GM18907 (cell line): ENCODE measurements around the gene PGAP3.

Experiments
- ATAC-seq: cut with Tn5 transposase; IDR thresholded peaks from one replicate; pipeline ENCODE4 v1.9.1; 2021; ENCODE audit warnings: mild to moderate bottlenecking, moderate library complexity; ENCODE audit not compliant: unreplicated experiment

The PGAP3 gene

DNA sequence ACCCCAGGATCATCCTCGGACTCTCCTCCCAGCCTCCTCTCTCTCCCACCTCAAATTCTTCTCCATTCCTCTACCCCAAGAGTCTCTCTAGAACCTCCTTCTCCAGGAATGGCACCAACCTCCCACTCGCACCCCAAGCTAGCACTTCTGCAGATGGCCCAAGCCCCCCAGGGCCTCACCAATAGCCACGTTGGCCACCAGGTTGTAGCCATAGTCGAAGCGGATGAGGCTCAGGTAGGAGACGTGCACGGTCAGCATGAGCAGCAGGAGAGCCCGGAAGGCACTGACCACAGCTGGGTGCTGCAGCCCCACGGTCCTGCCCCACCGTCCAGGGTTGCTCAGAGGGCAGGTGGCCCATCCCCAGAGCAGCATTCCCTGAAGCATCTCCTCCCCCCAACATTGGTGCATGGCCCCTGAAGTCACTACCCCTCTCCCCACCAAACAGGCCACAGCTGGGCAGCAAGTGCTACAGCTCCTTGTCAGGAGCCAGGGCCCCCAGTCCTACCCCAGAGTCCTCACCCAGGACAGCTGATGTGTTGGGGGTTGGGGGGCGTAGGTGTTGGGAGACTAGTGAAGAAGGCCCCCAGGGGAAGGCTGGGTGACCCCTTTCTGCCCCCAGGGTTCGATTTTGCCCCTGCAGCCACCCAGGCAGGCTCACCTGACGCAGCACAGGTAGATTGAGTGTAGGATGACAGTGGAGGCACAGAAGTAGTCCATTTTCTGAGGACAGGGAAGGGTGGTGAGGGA is 14.3 kb downstream of the PGAP3 start:
- ATAC-seq, result no peak

DNA sequence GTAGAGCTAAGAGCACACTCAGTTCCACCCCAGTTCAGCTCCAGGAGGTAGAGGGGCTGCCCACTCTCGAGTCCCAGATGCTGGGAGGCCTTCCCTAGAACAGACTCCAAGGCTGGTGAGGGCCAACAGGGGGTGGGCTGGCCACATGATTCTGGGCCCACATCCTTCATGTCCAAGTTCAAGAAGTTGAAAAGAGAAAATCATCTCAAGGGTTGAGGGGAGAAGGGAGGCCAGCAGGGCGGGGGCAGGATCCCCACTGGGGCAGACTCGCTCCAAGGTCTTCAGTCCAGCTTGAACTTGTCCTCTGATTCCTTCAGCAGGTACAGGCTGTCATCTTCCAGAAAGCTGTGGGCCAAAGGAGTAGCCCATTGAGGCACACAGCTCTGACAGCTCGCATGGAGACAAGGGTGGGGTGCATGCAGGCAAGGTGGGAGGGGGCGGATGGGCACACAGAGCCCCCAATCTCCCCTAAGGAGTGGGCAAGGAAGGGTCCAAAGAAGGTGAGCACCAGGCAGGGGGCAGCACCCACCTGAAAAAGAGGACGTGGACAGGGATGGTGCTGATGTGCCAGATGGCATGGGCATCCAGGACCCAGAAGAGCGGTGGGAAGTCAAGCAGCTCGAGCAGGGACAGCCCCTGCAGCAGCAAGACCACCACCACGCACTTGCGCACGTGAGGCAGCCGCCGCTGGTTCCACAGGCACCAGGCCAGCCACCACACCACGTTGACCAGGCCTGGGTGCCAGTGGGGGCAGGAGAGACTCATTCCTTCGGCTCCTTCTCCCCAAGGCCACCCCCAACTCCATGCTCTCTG is 15.1 kb downstream of the PGAP3 start:
- no peak for ATAC-seq

DNA sequence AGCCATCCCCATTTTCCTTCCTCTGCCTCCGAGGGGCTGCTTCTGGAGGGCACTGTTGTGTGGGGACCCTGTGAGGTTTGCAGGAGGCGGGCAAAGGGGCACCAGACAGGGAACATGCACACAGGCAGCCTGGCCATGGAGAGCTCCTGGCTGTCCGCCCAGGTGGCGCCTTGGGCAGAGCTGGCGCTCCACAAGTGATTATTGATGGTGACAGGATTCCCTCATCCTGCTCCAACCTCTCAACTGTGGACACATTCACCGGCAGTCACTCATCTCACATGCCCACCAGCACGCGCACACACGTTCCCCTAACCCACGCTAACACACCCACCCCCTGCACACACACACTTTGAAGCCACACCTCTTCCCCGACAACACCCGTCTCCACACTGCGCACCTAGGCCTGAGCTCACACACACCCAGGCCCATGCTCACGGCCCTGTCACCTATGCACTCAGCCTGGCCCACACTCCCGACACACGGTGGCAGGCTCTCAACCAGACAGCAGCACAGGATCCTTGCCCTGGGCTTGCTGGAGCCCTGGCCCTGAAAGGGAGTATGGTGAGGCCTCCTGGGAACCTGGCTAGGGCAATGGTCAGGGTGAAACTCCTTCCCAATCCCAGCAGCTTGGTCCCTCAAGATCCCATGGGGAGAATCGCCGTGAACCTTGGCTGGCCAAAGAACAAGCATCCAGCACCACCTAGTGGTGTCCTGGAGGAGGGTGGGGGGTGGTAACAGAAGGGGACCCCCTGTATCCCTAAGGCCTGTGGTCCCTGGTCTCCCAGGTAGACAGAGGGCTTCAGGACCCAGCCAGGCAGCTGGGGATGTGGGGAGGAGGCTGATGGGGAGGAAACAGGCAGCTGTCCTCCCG is 16.0 kb downstream of the PGAP3 start:
- no peak for ATAC-seq

DNA sequence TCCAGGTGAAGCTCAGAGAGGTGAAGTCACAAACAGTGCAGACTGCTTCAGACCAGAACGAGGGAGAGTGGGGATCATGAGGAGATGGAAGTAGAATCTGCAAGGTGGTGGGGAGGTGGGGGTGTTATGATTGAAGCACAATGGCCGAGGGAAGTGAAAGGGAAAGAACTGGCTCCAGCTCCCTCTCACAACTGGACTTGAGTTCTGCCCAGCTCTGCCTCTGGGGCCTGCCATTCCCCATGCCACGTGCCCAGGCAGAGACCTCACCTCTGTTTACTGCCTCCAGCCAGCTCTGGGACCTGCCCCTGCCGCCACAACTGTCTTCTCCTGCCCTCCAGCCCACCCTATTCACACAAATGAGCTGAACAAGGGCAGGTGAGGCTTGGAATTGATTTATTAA is 17.1 kb downstream of the PGAP3 start:
- no peak for ATAC-seq

DNA sequence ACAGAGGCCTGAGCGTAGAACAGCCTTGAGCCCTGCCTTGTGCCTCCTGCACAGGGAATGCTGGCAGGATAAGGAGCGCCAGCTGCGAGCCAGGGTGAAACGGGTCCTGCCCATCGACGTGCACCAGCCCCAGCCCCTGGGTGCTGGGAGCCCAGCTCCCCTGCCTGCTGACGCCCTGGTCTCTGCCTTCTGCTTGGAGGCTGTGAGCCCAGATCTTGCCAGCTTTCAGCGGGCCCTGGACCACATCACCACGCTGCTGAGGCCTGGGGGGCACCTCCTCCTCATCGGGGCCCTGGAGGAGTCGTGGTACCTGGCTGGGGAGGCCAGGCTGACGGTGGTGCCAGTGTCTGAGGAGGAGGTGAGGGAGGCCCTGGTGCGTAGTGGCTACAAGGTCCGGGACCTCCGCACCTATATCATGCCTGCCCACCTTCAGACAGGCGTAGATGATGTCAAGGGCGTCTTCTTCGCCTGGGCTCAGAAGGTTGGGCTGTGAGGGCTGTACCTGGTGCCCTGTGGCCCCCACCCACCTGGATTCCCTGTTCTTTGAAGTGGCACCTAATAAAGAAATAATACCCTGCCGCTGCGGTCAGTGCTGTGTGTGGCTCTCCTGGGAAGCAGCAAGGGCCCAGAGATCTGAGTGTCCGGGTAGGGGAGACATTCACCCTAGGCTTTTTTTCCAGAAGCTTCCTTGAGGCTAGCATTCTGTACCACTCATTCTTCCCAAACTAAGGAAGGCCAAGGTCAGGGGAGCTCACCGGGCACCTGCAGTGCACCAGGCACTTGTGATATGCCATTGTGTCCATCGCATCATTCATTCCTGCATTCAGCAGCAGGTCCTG is 17.7 kb downstream of the PGAP3 start:
- ATAC-seq, result no peak

DNA sequence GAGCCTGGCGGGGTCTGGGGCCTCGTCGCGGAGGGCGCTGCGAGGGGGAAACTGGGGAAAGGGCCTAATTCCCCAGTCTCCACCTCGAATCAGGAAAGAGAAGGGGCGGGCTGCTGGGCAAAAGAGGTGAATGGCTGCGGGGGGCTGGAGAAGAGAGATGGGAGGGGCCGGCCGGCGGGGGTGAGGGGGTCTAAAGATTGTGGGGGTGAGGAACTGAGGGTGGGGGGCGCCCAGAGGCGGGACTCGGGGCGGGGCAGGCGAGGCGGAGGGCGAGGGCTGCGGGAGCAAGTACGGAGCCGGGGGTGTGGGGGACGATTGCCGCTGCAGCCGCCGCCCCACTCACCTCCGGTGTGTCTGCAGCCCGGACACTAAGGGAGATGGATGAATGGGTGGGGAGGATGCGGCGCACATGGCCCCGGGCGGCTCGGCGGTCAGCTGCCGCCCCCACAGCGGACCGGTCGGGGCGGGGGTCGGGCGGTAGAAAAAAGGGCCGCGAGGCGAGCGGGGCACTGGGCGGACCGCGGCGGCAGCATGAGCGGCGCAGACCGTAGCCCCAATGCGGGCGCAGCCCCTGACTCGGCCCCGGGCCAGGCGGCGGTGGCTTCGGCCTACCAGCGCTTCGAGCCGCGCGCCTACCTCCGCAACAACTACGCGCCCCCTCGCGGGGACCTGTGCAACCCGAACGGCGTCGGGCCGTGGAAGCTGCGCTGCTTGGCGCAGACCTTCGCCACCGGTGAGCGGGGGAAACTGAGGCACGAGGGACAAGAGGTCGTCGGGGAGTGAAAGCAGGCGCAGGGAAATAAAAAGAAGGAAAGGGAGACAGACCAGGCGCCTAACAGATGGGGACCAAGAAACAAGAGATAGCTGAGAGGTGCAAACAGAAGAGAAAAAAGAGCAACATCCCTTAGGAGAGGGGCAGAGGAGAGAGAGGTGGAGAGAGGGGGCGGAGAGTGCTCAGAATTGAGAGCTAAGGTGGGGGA is 19.6 kb downstream of the PGAP3 start, which contains the start of gene PNMT:
Gene PNMT (plus strand): TSS at position 509 of the 980 bp plus-strand sequence. CDS start 23 bp downstream, at position 532.
- no peak for ATAC-seq

DNA sequence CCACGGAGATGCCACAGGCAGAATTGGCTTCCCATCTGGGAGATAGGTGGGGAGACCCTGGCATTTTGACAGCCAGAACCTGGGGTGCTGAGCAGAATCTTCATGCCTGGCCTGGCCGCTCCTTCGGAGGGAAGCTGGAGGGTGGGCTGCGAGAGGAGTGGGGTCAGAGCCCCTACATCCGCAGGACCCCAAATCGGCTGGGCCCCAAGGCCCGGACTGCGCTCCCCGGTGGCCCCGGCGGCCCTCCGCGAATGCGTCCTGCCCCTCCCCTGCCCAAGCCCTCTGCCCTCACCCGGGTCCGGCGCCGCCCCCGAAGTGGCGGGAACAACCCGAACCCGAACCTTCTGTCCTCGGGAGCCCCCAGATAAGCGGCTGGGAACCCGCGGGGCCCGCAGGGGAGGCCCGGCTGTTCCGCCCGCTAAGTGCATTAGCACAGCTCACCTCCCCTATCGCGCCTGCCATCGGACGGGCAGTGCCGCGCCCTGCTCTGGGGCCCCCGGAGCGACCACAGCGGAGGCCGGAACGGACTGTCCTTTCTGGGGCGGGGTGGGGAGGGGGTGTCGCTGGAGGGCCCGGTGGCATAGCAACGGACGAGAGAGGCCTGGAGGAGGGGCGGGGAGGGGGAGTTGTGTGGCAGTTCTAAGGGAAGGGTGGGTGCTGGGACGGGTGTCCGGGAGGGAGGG is 20.5 kb downstream of the PGAP3 start:
- no peak for ATAC-seq

DNA sequence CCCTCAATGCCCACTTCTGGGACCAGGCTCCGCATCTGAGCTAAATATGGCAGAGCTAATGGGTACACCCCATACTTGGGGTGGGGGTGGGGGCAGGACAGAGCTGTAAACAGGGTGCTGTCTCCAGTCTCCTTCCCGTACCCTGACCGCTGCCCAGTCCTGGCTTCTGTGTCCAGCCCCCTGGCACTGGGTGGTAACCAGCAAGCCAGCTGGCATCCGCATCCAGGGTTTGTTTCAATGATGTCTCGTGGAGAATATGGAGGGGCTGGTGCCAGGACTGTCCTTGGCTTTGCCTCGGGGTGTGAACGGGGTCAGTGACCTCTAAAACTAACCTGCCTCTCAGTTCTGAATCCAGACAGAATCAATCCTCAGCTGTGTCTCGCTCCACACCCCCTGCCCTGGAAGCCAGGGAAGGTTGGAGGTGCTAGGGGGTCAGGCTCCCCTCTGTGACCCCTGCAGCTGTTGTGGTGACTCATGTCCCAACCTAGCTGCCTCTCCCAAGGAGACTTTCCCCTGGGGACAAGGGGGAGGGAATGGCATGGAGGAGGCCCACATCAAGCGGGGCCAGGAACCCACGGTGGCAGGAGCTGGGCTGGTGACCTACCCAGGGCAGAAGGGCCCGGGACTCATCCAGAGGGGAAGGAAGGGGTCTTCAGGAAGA is 21.1 kb downstream of the PGAP3 start:
- ATAC-seq, result no peak

DNA sequence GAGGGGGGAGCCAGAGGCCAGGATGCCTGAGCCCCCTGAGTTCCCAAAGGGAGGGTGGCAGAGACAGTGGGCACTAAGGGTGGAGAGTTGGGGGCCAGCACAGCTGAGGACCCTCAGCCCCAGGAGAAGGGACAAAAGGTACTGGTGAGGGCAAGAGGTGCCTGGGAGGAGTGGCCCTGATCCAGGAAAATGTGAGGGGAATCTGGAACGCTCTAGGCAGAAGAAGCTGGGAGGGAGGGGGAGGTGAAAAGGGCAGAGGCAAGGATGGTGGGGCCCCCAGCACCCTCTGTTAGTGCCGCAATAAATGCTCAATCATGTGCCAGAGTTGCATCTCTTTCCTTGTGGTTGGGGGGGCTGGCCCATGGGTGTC is 21.6 kb downstream of the PGAP3 start:
- no peak for ATAC-seq

DNA sequence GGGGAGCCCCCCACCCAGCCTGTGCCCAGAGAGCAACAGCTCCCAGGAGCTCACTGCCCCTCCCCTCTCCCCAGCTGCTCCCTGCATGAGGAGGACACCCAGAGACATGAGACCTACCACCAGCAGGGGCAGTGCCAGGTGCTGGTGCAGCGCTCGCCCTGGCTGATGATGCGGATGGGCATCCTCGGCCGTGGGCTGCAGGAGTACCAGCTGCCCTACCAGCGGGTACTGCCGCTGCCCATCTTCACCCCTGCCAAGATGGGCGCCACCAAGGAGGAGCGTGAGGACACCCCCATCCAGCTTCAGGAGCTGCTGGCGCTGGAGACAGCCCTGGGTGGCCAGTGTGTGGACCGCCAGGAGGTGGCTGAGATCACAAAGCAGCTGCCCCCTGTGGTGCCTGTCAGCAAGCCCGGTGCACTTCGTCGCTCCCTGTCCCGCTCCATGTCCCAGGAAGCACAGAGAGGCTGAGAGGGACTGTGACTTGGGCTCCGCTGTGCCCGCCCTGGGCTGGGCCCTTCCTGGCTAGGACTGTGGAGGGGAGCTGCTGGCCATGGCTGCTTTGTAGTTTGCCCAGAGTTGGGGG is 22.1 kb downstream of the PGAP3 start:
- no peak for ATAC-seq

DNA sequence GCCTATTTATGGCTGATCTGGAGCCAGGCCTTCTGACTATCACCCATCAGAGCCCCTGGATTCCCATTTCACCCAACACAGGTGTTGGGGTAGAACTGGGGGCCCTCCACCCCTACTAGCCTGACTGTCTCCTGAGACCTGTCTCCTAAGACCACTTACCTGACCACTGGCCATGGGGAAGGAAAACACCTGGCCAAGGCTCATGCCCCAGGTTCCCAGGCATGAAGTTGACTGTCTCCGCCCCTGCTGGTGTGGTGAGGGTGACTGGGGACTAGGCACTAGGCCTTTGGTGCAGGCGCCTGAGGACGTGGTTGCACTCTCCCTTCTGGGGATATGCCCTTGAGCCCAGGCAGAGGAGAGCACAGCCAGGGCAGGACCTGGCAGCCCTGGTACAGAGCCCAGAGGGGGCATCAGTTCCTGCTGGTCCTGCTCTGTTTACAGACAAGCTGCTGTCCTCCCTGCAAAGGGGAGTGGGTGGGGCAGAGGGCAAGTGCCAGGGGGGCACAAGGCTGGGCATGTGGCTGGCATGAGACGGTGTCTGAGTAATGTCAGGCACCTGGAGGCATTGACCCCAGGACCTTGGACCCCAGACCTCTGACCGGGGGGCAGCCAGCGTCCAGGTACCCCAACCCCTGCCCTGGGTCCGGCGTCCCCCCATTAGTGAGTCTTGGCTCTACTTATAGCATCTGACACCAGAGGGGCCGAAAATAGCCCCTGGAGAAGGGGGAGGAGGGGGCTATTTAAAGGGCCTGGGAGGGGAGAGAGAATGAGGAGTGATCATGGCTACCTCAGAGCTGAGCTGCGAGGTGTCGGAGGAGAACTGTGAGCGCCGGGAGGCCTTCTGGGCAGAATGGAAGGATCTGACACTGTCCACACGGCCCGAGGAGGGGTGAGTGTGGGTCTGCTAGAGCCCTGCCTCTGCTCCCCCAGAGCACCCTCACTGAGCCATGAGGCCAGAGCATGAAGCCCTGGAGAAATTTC is 23.0 kb downstream of the PGAP3 start, which contains the start of gene TCAP:
Gene TCAP (plus strand): TSS at position 769 of the 981 bp plus-strand sequence. CDS start 11 bp downstream, at position 780.
- ATAC-seq, result no peak

DNA sequence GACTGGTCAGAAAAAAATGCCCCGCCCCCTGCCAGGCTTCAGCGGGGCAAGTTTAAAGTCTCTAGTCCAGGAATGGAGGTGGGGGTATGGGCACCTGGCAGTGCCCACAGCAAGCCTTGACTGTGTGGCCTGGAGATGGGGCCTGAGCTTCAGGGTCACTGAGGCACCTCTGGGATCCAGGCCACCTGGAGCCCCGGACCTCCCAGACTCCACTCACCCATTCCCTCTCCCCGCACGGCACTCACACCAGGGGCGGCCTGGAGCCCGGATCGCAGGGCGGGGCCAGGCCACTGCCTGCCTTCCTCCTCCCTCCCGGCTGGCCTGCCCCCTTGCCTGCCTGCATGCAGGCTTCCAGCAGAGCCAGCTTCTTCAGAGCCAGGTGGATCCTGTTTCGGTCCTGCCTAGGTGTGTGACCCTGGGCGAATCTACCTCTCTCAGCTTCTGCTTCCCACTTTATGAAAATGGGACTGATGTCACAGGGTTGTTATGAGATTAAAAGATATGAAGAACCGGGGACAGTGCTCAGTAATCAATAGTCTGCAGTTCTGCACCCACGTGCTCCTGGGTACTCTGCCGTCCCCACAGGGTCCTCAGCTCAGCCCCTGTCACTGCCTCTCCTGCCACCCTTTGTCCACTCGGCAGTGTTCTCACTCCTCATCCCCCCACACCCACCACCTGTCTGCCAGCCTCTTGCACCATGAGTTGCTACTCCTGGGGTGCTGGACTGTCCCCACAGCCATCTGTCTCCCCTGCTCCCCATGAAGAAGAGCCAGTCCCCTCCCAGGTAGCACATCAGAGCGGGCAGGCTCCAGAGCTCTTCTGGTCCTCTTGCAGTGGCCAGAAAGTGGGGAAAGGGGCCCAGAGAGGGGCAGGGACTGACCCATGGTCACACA is 23.9 kb downstream of the PGAP3 start:
- no peak for ATAC-seq

DNA sequence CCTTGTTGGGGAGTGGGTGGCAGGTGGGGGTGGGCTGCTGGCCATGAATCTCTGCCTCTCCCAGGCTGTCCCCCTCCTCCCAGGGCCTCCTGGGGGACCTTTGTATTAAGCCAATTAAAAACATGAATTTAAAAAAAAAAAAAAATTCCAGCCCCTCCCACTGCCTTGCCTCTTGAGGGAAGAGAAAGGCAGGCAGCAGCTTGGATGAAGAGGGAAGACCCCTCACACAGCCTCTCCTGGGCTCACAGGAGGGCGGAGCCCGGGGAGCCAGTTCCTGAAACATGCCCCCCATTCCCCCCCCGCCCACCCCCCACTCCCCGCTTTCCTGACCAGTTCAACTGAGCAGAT is 24.5 kb downstream of the PGAP3 start:
- ATAC-seq, result no peak

DNA sequence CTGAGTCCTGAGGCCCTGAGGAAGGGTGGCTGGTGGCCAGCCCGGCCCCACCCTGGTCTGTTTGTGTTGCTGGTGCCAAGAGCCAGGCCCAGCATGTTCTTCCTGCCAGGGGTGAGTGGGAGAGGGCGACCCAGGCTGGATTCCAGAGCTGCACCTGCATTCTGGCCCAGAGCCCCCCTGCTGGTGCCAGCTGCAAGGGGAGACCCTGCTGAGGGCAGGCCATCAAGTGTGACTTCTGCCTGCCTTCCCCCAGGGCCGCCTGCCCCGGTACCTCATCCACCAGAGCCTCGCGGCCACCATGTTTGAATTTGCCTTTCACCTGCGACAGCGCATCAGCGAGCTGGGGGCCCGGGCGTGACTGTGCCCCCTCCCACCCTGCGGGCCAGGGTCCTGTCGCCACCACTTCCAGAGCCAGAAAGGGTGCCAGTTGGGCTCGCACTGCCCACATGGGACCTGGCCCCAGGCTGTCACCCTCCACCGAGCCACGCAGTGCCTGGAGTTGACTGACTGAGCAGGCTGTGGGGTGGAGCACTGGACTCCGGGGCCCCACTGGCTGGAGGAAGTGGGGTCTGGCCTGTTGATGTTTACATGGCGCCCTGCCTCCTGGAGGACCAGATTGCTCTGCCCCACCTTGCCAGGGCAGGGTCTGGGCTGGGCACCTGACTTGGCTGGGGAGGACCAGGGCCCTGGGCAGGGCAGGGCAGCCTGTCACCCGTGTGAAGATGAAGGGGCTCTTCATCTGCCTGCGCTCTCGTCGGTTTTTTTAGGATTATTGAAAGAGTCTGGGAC is 25.1 kb downstream of the PGAP3 start:
- no peak for ATAC-seq
